ENCODE measurements around the gene USP53. TPM values are rescaled to one million over a fixed set of nuclear protein-coding genes. Genes with fewer than 3 reads are reported as not detected.

USP53 gene
- total and polyA plus RNA-seq, 2 of the 13 experiments (the other 11 are each of a cell fraction or from before 2014, with no cell fraction given) = 5.3 to 8.1 TPM

GRCh38 chr4:119233750-119234149 is 21.2 kb downstream of the USP53 start:
- Histone ChIP-seq H3K4me2 (ENCODE audit: low read depth, low read length) (no peak overlapping the region), H3K27ac (ENCODE audit: extremely low read length, insufficient read depth, low read length) (no peak overlapping the region), H3K9me3 (ENCODE audit: low read length) (no peaks in the 10 kb centered on the region), H3K9ac (ENCODE audit: insufficient read depth, low read depth, low read length) (no peak overlapping the region), H3K79me2 (ENCODE audit: insufficient read depth, low read length) (no peaks in the 10 kb centered on the region), H3K4me3 (replicated peaks in 1 of 3; ENCODE audit: insufficient read depth in 1 of 3, low read depth in 2 of 3, low read length in 3 of 3) (no peak overlapping the region), H2AFZ (ENCODE audit: low read length) (no peak overlapping the region), H3K27me3 (ENCODE audit: control insufficient read depth in 1 of 2, insufficient read depth in 2 of 2, low read length in 2 of 2) (no peaks in the 10 kb centered on the region), H3K4me1 (ENCODE audit: insufficient read depth, low read length) (no peaks in the 10 kb centered on the region), H3K36me3 (replicated peaks in 1 of 2; ENCODE audit: control insufficient read depth in 1 of 2, insufficient read depth in 2 of 2, low read length in 2 of 2) (peaks cover 7 to 12% of the 10 kb centered on the region in 2 experiments; a peak in 2 of 5 replicates), H4K20me1 (ENCODE audit: insufficient read depth, low read length) (no peaks in the 10 kb centered on the region)
- ATAC-seq (no peak), FAIRE-seq (no peak), DNase-seq (ENCODE audit: low spot score) (no peak)
- in situ Hi-C loops (cut with HindIII; ENCODE audit: extremely low pct_ligation_motif_present, low pct_unique_long_range_greater_than_20kb) (no loop called here), intact Hi-C loops (cut with micrococcal nuclease; ENCODE audit: unreplicated experiment) (no loop called here)
- TF ChIP-seq ZNF768 (CRISPR knock-in tag; IDR thresholded peaks at IDR 0.05) (no peak), MTF1 (CRISPR knock-in tag; IDR thresholded peaks at IDR 0.05) (no peak), ZC3H13 (CRISPR knock-in tag; IDR thresholded peaks at IDR 0.05) (no peak), ZNF773 (CRISPR knock-in tag; IDR thresholded peaks at IDR 0.05; ENCODE audit: borderline replicate concordance) (no peak)
- POLR2A ChIA-PET = no interaction called here
- 80% methylated on average over 3 of the region's 3 CpGs for WGBS (ENCODE audit: low lambda C conversion rate)
- CTCF ChIA-PET (ENCODE audit: low intra/inter-chr PET ratio, low total read pairs) = no interaction called here
- no TSS peak for BruUV-seq (replicated peaks)

DNA sequence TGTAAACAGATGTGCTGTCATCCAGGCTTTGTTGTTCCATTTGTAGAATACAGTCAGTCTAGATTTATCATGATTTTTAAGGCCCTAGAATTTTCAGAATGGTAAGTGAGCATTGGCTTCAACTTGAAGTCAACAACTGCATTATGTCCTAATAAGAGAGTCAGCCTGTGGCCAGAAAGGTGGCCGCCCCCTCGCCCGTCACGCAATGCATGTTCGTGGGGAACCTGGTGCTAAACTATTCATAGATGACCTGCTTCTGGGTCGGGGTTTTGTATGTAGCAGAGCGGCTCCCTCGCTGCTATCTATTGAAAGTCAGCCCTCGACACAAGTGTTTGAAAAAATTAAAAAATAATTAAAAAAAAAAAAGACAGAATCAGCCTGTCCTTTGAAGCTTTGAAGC is 24.7 kb downstream of the USP53 start:
- ATAC-seq (no peak), FAIRE-seq (no peak), DNase-seq (ENCODE audit: low spot score) (no peak)
- no peaks in the 10 kb centered on the region for H4K20me1 ChIP-seq (ENCODE audit: insufficient read depth, low read length)
- H3K36me3 ChIP-seq (replicated peaks in 1 of 2; ENCODE audit: control insufficient read depth in 1 of 2, insufficient read depth in 2 of 2, low read length in 2 of 2) = peaks cover 7 to 16% of the 10 kb centered on the region in 2 experiments; a peak in 2 of 5 replicates
- H3K27ac ChIP-seq (ENCODE audit: extremely low read length, insufficient read depth, low read length) = no peak overlapping the region
- no peaks in the 10 kb centered on the region for H3K79me2 ChIP-seq (ENCODE audit: insufficient read depth, low read length)
- H3K9ac ChIP-seq (ENCODE audit: insufficient read depth, low read depth, low read length) = no peak overlapping the region
- H3K4me3 ChIP-seq (replicated peaks in 1 of 3; ENCODE audit: insufficient read depth in 1 of 3, low read depth in 2 of 3, low read length in 3 of 3) = no peak overlapping the region
- no peak overlapping the region for H2AFZ ChIP-seq (ENCODE audit: low read length)
- no peaks in the 10 kb centered on the region for H3K27me3 ChIP-seq (ENCODE audit: control insufficient read depth in 1 of 2, insufficient read depth in 2 of 2, low read length in 2 of 2)
- no TSS peak for BruUV-seq (replicated peaks)
- POLR2A ChIA-PET = interaction anchor here (1.2 to 1.6 kb wide), 2 partner anchors 24 to 25 kb away, joined by 3 read pairs; no protein-coding TSS in a partner anchor
- in situ Hi-C loops (cut with HindIII; ENCODE audit: extremely low pct_ligation_motif_present, low pct_unique_long_range_greater_than_20kb) (no loop called here), intact Hi-C loops (cut with micrococcal nuclease; ENCODE audit: unreplicated experiment) (no loop called here)
- H3K4me1 ChIP-seq (ENCODE audit: insufficient read depth, low read length) = no peaks in the 10 kb centered on the region
- H3K4me2 ChIP-seq (ENCODE audit: low read depth, low read length) = no peak overlapping the region
- CTCF ChIA-PET (ENCODE audit: low intra/inter-chr PET ratio, low total read pairs) = no interaction called here
- WGBS (ENCODE audit: low lambda C conversion rate) = 96% methylated on average over 9 of the region's 9 CpGs
- H3K9me3 ChIP-seq (ENCODE audit: low read length) = no peaks in the 10 kb centered on the region
- TF ChIP-seq GFI1 (CRISPR knock-in tag; IDR thresholded peaks at IDR 0.05; ENCODE audit: borderline replicate concordance) (no peak), ZZZ3 (CRISPR knock-in tag; IDR thresholded peaks at IDR 0.05; ENCODE audit: borderline replicate concordance) (no peak), ZNF572 (CRISPR knock-in tag; IDR thresholded peaks at IDR 0.05) (no peak), ZFP36L2 (CRISPR knock-in tag; IDR thresholded peaks at IDR 0.05) (no peak), ZNF839 (CRISPR knock-in tag; IDR thresholded peaks at IDR 0.05; ENCODE audit: borderline replicate concordance) (no peak), MIXL1 (CRISPR knock-in tag; IDR thresholded peaks at IDR 0.05) (no peak), EED (CRISPR knock-in tag; IDR thresholded peaks at IDR 0.05) (no peak), ELF1 (CRISPR knock-in tag; IDR thresholded peaks at IDR 0.05) (no peak), ZNF136 (CRISPR knock-in tag; IDR thresholded peaks at IDR 0.05; ENCODE audit: low read depth) (no peak), POGK (CRISPR knock-in tag; conservative IDR thresholded peaks at IDR 0.05) (no peak), HNRNPK (IDR thresholded peaks at IDR 0.05; ENCODE audit: low read depth, low read length, poor library complexity, severe bottlenecking) (no peak), NR3C1 (CRISPR knock-in tag; IDR thresholded peaks at IDR 0.05) (no peak), SRF (IDR thresholded peaks at IDR 0.05; ENCODE audit: low read depth, low read length) (no peak)
- TF ChIP-seq, protein P1, sequence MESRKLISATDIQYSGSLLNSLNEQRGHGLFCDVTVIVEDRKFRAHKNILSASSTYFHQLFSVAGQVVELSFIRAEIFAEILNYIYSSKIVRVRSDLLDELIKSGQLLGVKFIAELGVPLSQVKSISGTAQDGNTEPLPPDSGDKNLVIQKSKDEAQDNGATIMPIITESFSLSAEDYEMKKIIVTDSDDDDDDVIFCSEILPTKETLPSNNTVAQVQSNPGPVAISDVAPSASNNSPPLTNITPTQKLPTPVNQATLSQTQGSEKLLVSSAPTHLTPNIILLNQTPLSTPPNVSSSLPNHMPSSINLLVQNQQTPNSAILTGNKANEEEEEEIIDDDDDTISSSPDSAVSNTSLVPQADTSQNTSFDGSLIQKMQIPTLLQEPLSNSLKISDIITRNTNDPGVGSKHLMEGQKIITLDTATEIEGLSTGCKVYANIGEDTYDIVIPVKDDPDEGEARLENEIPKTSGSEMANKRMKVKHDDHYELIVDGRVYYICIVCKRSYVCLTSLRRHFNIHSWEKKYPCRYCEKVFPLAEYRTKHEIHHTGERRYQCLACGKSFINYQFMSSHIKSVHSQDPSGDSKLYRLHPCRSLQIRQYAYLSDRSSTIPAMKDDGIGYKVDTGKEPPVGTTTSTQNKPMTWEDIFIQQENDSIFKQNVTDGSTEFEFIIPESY (CRISPR knock-in tag; IDR thresholded peaks at IDR 0.05) = no peak
